ENCODE measurements around the gene AGTRAP. TPM values are rescaled to one million over a fixed set of nuclear protein-coding genes. Genes with fewer than 3 reads are reported as not detected.

The AGTRAP gene
- total and polyA plus RNA-seq, 9 of the 15 experiments (the other 6 are each of a cell fraction or from before 2014, with no cell fraction given), result 26.8 to 105 (median 57.5) TPM

- TF ChIP-seq BRCA1 (IDR thresholded peaks at IDR 0.05), result no peak
- TF ChIP-seq BRCA1 (CRISPR knock-in tag; IDR thresholded peaks at IDR 0.05), result no peak
- TF ChIP-seq POLR2G (IDR thresholded peaks at IDR 0.05; ENCODE audit: low read depth, low read length), result peak; percentile 62
- TF ChIP-seq, protein P1, sequence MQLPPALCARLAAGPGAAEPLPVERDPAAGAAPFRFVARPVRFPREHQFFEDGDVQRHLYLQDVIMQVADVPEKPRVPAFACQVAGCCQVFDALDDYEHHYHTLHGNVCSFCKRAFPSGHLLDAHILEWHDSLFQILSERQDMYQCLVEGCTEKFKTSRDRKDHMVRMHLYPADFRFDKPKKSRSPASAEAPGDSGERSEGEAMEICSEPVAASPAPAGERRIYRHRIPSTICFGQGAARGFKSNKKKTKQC (CRISPR knock-in tag; IDR thresholded peaks at IDR 0.05), result 0 out of 2 replicates have a peak, but pooled peaks have one; percentile 33
- TF ChIP-seq RBFOX2 (IDR thresholded peaks at IDR 0.05; ENCODE audit: low read depth, low read length), result peak; percentile 53; the same call in 1 of the 2 replicates
- no peak for TF ChIP-seq PHB (CRISPR knock-in tag; IDR thresholded peaks at IDR 0.05)
- TF ChIP-seq ELF4 (CRISPR knock-in tag; IDR thresholded peaks at IDR 0.05), result no peak
- 0 out of 2 replicates have a peak, but pooled peaks have one; percentile 17 for TF ChIP-seq ZNF263 (CRISPR knock-in tag; IDR thresholded peaks at IDR 0.05; ENCODE audit: borderline replicate concordance)
- no peak for TF ChIP-seq ELF1 (tag; IDR thresholded peaks at IDR 0.05)
- 0 out of 2 replicates have a peak, but pooled peaks have one; percentile 13 for TF ChIP-seq TARDBP (IDR thresholded peaks at IDR 0.05)
- TF ChIP-seq ZNF253 (CRISPR knock-in tag; conservative IDR thresholded peaks at IDR 0.05), result no peak
- no peak for TF ChIP-seq BDP1 (IDR thresholded peaks at IDR 0.05; ENCODE audit: insufficient read depth, insufficient read length)
- TF ChIP-seq, protein P2, sequence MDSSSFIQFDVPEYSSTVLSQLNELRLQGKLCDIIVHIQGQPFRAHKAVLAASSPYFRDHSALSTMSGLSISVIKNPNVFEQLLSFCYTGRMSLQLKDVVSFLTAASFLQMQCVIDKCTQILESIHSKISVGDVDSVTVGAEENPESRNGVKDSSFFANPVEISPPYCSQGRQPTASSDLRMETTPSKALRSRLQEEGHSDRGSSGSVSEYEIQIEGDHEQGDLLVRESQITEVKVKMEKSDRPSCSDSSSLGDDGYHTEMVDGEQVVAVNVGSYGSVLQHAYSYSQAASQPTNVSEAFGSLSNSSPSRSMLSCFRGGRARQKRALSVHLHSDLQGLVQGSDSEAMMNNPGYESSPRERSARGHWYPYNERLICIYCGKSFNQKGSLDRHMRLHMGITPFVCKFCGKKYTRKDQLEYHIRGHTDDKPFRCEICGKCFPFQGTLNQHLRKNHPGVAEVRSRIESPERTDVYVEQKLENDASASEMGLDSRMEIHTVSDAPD (CRISPR knock-in tag; IDR thresholded peaks at IDR 0.05), result no peak
- no peak for TF ChIP-seq ATF7 (IDR thresholded peaks at IDR 0.05)
- no peak for TF ChIP-seq MTF1 (CRISPR knock-in tag; IDR thresholded peaks at IDR 0.05; ENCODE audit: borderline replicate concordance)
- peak; percentile 57; the same call in 1 of the 2 replicates for TF ChIP-seq POLR2AphosphoS2 (IDR thresholded peaks at IDR 0.05; ENCODE audit: low read length)
- TF ChIP-seq RBM14 (IDR thresholded peaks at IDR 0.05; ENCODE audit: borderline replicate concordance, insufficient read depth, low read depth, low read length), result no peak
- TF ChIP-seq RERE (CRISPR knock-in tag; IDR thresholded peaks at IDR 0.05; ENCODE audit: borderline replicate concordance), result no peak
- no peak for TF ChIP-seq RUNX1 (IDR thresholded peaks at IDR 0.05; ENCODE audit: low read depth)
- no peak for TF ChIP-seq NFATC3 (IDR thresholded peaks at IDR 0.05)
Measured at GRCh38 chr1:11789126-11790067, 53.5 kb downstream of the AGTRAP start (continued).
